Measurements from ENCODE around the gene NRTN.
"Not testable (repeated sequence)": the region's sequence is repeated elsewhere in the genome, so short reads cannot be mapped to it uniquely, and the experiment has no call there.

The NRTN gene

GRCh38 chr19:5839065-5840017, 34.5 kb downstream of the NRTN start, which contains the start of gene FUT6:
Gene FUT6, minus strand, starts transcription at chr19:5839702. Its CDS starts 7,135 bp downstream, at chr19:5832567.
- DNase-seq: no peak

DNA sequence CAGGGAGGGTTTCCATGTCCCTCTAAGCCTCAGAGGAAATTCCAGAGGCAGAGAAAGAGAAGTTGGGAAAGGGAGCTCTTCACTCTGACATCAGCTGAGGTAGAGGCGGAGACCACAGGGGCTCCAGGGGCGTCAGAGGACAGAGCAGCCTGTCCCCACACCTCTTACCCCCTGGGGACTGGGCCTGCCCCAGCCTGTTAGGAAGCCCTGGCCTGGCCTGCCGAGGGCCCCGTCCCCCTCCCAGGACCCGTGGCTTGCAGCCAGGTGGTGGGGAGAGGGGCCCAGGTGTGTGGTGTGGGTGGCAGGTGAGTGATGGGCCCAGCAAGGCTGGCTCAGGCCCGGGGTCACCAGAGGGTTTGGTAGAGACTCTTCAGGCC, 36.9 kb downstream of the NRTN start:
- not testable (repeated sequence) for DNase-seq

GRCh38 chr19:5843295-5843927, 38.5 kb downstream of the NRTN start:
- DNase-seq: no peak

DNA sequence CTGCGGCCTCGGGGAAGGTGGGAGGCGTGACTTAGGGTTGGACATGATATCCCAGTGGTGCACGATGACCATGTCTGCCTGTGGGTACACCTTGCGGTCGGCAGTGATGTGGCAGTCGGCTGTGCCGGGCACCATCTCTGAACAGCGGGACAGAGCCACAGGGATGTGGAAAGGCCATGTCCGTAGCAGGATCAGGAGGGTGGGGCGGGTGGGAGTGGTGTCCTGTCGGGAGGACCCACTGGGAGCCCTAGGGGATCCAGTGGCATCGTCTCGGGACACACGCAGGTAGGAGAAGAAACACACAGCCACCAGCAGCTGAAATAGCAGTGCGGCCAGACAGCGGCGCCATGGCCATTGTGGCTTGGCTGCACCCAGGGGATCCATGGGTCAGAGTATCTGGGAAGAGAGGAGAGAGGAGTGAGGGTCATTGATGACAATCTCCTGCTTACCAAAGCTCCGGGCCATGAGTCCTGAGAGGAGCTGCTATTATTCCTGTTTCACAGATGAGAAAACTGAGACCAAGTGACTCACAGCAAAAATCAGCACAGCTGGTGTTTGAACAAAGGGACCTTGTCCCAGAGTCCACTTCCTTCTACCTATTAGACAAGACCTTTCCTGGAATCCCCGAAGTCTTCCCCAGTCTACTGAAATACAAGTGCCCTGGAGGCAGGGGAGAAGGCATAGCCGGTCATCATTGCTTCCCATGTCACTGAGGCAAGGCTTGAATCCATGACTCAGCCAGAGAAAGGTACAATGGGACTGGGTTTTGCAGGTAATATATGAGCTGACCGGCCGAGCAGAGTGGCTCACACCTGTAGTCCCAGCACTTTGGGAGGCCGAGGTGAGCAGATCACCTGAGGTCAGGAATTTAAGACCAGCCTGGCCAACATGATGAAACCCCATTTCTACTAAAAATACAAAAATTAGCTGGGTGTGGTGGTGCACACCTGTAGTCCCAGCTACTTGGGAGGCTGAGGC, 39.9 kb downstream of the NRTN start:
- no peak for DNase-seq

DNA sequence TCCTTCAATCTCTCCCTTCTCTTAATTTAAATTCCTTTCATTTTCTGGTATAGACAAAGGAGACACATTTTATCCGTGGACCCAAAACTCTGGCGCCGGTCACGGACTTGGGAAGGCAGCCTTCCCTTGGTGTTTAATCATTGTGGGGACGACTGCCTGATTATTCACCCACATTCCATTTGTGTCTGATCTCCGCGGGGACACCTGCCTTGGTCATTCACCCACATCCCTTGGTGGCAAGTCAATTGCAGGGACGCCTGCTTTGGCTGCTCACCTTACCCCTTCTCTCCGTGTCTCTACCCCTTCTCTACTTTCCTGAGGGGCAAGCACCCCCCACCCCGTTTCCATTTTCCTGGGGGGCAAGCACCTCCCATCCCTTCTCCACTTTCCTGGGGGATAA, 43.0 kb downstream of the NRTN start:
- DNase-seq: not testable (repeated sequence)

DNA sequence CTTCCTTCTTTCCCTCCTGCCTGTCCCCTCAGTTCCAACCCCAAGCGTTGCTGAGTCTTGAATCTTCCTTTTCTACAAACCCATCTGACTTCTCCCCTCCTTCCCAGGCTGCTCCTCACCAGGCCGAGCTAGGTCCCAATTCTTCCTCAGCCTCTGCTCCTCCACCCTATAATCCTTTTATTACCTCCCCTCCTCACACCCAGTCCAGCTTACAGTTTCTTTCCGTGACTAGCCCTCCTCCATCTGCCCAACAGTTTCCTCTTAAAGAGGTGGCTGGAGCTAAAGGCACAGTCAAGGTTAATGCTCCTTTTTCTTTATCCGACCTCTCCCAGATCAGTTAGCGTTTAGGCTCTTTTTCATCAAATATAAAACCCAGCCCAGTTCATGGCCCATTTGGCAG, 43.8 kb downstream of the NRTN start:
- DNase-seq: not testable (repeated sequence)

- no peak for DNase-seq
Measured at GRCh38 chr19:5850189-5850588, 45.3 kb downstream of the NRTN start.

DNA sequence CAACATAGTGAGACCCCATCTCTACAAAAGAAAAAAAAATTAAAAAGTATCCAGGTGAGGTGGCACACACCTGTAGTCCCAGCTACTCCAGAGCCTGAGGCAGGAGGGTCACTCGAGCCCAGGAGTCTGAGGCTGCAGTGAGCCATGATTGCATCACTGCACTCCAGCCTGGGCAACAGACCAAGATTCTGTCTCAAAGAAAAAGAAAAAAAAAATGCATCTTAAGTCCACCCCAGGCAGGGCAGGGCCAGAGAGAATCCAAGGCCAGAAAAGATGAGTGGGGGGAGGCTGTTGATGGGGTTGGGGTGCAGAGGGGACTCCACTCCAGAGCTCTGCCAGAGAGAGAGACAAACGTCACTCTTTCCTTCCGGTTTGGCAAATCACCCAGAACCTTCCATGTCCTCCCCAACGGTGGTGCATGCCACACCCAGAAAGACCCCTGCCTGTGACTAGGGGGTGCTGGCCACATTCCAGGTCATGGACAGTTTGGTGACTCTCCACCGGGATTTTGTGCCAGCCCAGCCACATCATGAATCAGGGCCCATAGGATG, 46.0 kb downstream of the NRTN start:
- no peak for DNase-seq

- DNase-seq: no peak
Measured at GRCh38 chr19:5851302-5851701, 46.4 kb downstream of the NRTN start, which contains the start of gene FUT3. Gene FUT3, minus strand, starts transcription at chr19:5851449.

DNA sequence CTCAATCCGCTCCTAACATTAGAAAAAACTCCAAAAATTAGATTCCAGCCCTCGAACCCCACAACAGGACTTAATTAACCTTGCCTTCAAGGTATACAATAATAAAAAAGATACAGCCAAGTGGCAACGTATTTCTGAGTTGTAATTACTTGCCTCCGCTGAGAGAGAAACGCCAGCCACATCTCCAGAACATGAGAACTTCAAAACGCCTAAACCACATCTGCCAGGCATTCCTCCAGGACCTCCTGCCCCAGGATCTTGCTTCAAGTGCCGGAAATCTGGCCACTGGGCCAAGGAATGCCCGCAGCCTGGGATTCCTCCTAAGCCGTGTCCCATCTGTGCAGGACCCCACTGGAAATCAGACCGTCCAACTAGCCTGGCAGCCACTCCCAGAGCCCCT, 49.3 kb downstream of the NRTN start:
- DNase-seq: not testable (repeated sequence)

DNA sequence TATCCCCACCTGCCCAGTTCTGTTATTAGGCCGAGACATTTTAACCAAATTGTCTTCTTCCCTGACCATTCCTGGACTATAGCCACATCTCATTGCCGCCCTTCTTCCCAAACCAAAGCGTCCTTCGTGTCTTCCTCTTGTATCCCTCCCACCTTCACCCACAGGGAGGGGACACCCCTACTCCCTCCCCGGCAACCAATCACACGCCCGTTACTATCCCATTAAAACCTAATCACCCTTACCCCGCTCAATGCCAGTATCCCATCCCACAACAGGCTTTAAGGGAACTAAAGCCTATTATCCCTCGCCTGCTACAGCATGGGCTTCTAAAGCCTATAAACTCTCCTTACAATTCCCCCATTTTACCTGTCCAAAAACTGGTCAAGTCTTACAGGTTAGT, 50.3 kb downstream of the NRTN start:
- DNase-seq: not testable (repeated sequence)

DNA sequence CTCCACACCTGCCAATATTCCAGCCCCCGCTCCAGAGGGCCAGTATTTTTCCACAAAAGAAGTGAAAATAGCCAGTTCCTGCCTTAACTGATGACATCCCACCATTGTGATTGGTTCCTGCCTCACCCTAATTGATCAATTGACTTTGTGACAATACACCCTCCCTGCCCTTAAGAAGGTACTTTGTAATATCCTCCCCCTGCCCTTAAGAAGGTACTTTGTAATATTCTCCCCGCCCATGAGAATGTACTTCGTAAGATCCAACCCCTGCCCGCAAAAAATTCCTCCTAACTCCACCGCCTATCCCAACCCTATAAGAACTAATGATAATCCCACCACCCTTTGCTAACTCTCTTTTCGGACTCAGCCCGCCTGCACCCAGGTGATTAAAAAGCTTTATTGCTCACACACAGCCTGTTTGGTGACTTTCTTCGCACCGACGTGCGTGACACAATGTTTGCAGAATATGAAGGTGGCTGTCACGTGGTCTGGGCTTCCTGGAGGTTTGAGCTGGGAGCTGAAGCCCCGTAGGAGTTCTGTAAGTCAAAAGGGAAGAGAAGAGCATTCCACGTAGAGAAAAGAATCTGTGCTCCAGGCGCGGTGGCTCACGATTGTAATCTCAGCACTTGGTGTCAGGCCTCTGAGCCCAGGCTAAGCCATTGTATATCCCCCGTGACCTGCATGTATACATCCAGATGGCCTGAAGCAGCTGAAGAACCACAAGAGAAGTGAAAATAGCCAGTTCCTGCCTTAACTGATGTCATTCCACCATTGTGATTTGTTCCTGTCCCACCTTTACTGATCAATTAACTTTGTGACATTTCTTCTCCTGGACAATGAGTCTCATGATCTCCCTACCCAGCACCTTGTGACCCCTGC, 52.6 kb downstream of the NRTN start:
- no peak for DNase-seq

DNA sequence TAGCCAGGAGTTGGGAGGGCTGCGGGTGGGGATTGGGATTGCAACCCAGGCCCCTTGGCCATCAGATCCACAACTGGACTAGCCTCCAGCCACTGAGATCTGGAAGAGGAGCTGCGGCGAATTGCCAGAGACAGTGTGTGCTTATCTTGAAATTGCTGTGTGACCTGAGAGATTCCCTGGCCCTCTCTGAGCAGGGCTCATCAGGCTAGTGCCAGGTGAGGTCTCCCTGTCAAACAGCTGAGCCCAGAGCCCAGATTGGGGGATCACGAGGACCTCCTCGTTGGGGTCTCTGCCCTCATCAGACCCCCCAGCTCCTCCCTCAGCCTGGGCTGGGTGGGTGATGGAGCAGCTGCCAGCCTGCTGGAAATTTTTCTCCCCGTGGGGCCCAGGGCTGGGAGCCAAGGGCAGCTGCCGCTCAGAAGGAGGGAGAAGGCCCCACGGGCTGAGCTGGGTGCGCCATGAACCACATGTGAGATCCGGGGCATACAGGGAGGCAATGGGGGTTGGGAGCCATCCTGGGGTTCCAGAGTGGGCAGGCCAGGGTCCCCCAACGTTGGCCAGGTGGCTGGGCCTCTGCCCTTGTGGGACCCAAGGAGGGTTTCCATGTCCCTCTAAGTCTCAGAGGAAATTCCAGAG, 58.3 kb downstream of the NRTN start:
- no peak for DNase-seq

DNA sequence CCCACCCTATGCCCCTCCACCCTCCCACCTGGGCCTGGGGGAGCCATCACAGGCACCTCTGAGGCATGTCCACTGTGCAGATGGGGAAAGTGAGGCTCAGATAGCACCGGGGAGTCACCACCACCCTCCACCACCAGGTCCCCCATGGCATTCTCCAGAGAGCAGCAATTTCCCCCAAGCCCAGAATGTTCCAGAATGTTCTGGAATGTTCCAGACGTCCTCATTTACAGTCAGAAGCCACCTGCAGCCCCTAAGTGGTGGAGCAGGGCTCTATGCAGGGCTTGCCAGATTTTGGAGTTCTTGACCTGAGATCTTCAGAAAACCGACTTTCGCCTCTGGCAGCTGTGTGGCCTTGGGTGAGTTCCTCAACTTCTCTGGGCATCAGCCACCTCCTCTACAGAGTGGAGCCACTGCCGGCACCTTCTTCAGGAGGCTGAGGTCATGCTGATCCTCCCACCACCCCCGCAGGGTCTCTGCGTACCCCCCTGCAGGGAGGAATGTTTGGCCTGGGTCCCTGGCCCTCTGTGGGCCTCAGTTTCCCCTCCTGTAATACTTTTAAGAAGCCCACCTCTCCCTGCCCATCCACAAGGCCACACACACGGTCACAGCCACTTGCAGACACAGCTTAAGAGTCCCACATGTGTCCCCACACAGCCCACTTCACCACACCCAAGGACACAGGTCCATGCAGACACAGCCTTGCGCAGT, 59.3 kb downstream of the NRTN start:
- no peak for DNase-seq

DNA sequence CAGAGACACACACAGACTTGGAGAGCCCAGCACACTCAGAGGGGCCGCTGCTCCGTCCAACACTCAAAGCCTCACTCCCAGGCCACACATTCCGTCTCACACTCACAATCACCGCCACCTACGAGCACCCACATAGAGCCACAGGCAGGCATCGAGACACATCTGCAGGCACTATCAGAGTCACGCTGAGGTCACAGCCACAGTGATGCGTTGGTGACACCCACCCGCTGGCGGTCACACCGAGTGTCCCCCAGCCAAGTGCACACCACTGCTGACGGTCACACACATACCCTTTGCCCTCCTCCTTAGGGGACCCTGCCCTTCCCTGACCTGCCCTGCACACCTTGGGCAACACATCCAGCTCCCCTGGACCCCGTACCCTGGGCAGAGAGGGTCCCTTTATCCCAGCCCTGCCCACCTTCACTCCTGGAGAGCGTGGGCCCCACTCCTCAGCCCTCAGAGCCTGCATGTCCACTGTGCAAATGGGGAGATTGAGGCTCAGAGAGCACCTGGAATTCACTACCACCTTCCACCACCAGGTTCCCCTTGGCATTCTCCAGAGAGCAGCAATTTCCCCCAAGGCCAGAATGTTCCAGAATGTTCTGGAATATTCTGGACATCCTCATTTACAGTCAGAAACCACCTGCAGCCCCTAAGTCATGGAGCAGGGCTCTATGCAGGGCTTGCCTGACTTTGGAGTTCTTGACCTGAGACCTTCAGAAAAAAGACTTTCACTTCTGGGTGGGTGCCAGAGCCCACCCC, 60.0 kb downstream of the NRTN start:
- DNase-seq: no peak

DNA sequence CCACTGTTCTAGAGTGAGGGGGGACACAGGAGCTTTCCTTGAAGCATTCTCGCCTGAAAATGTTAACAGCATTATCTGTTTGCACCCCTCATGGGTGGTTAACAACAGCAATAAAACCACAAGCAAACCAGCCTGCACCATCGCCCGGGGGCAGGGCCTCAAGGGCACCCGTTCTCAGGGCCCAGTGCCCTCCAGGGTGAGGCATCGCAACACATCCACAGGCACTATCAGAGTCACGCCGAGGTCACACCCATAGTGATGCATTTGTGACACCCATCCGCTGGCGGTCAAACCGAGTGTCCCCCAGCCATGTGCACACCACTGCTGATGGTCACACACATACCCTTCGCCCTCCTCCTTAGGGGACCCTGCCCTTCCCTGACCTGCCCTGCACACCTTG, 60.9 kb downstream of the NRTN start:
- DNase-seq: no peak

GRCh38 chr19:5867201-5868136, 62.6 kb downstream of the NRTN start:
- no peak for DNase-seq

DNA sequence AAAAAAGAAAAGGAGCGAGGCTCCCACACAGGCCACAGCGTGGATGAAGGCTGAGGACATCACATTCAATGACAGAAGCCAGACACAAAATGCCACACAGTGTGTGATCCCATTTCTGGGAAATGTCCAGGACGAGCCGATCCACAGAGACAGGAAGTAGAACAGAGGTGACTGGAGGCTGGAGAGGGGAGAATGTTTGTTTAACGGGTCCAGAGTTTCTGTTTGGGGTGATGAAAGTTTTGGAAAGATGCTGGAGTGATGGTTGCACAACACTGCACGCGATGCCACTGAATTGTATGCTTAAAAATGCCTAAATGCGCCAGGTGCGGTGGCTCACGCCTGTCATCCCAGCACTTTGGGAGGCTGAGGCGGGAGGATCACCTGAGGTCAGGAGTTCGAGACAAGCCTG, 66.1 kb downstream of the NRTN start:
- no peak for DNase-seq
